GM23338 (cell line): ENCODE data around the gene NAT8L. TPM values are rescaled to one million over a fixed set of nuclear protein-coding genes. Genes with fewer than 3 reads are reported as not detected.

Source experiments
- CREB1 ChIP-seq: fragments of 250-450 bp; sonication (Bioruptor Pico); IDR thresholded peaks from 2 replicates; pipeline ENCODE4 v1.5.0; 2020; ENCODE audit warnings: low read depth, mild to moderate bottlenecking, moderate library complexity
- EZH2phosphoT487 ChIP-seq: fragments of 200-600 bp; sonication (generic); IDR thresholded peaks from one replicate; pipeline ENCODE4 v1.8.1; 2018; ENCODE audit warnings: antibody characterized with exemption; ENCODE audit not compliant: unreplicated experiment
- ZNF331 ChIP-seq: fragments of 250-450 bp; sonication (Bioruptor Pico); IDR thresholded peaks from 2 replicates; pipeline ENCODE4 v1.5.0; 2020; ENCODE audit warnings: low read depth, mild to moderate bottlenecking, moderate library complexity
- polyA plus RNA-seq: library from polyadenylated mRNA; unstranded; fragments of >200 nt; fragmentation: Nextera tagmentation; extraction: Ambion mirVana; gene quantifications from 2 replicates; pipeline ENCODE4 v1.2.1, GENCODE V29; 2016
- total RNA-seq: library from RNA; depleted of rRNA; stranded (reverse); fragments of >200 nt; shearing (Covaris generic); gene quantifications from 2 replicates; pipeline ENCODE4 v1.2.3, GENCODE V29; 2014
- TF ChIP-seq, protein P1 (sequence below): fragments of 250-450 bp; sonication (Bioruptor Pico); IDR thresholded peaks from 2 replicates; pipeline ENCODE4 v1.5.0; 2020; ENCODE audit warnings: mild to moderate bottlenecking, moderate library complexity
- TF ChIP-seq, protein P2 (sequence below): IDR thresholded peaks from one replicate; pipeline ENCODE4 v1.6.1; 2018; ENCODE audit warnings: antibody characterized with exemption; ENCODE audit not compliant: unreplicated experiment
- TF ChIP-seq, protein P3 (sequence below): IDR thresholded peaks from 2 replicates; pipeline ENCODE4 v1.6.1; 2016; ENCODE audit warnings: antibody characterized with exemption

Gene NAT8L
- total and polyA plus RNA-seq, 2 experiments from 2014 or later = 1.6 to 9.7 TPM

DNA sequence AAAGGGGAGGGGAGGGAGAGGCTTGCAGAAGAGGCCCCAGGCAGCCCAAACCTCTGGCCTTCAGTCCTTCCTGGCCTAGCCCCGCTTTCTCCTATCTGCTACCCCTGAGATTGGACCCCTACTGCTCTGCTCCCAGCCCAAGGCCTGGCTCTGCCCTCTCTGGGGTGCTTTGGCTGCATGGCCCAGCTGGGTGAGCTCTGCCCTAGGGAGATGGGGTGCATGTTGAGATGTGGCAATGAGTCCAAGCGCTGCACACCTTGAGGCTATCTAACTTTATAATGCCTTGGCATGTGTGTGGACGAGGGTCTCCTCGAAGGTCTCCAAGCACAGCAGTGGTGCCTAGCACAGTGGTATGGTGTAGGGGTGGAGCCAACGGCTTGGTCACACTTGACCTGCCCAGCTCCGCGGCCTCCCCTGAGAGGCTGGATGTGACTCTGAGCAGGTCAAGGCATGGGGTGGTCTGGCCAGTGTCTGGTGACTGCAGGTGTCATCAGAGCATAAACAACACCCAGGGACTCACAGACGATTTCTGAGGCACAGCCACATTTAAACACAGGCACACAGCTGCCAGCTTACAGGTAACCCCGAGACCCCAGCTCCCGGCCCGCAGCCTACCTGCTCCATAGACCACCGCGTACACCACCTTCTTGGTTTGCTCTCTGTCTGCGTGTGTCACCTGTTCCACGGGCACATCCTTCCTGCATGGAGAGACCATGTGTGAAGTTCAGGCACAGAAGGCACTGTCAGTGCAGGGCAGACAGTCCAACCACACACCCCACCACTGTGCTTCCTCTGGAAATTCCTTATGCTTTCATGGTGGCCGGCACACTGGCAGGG lies 36.3 kb downstream of the NAT8L start (continued):
- TF ChIP-seq, protein P1, sequence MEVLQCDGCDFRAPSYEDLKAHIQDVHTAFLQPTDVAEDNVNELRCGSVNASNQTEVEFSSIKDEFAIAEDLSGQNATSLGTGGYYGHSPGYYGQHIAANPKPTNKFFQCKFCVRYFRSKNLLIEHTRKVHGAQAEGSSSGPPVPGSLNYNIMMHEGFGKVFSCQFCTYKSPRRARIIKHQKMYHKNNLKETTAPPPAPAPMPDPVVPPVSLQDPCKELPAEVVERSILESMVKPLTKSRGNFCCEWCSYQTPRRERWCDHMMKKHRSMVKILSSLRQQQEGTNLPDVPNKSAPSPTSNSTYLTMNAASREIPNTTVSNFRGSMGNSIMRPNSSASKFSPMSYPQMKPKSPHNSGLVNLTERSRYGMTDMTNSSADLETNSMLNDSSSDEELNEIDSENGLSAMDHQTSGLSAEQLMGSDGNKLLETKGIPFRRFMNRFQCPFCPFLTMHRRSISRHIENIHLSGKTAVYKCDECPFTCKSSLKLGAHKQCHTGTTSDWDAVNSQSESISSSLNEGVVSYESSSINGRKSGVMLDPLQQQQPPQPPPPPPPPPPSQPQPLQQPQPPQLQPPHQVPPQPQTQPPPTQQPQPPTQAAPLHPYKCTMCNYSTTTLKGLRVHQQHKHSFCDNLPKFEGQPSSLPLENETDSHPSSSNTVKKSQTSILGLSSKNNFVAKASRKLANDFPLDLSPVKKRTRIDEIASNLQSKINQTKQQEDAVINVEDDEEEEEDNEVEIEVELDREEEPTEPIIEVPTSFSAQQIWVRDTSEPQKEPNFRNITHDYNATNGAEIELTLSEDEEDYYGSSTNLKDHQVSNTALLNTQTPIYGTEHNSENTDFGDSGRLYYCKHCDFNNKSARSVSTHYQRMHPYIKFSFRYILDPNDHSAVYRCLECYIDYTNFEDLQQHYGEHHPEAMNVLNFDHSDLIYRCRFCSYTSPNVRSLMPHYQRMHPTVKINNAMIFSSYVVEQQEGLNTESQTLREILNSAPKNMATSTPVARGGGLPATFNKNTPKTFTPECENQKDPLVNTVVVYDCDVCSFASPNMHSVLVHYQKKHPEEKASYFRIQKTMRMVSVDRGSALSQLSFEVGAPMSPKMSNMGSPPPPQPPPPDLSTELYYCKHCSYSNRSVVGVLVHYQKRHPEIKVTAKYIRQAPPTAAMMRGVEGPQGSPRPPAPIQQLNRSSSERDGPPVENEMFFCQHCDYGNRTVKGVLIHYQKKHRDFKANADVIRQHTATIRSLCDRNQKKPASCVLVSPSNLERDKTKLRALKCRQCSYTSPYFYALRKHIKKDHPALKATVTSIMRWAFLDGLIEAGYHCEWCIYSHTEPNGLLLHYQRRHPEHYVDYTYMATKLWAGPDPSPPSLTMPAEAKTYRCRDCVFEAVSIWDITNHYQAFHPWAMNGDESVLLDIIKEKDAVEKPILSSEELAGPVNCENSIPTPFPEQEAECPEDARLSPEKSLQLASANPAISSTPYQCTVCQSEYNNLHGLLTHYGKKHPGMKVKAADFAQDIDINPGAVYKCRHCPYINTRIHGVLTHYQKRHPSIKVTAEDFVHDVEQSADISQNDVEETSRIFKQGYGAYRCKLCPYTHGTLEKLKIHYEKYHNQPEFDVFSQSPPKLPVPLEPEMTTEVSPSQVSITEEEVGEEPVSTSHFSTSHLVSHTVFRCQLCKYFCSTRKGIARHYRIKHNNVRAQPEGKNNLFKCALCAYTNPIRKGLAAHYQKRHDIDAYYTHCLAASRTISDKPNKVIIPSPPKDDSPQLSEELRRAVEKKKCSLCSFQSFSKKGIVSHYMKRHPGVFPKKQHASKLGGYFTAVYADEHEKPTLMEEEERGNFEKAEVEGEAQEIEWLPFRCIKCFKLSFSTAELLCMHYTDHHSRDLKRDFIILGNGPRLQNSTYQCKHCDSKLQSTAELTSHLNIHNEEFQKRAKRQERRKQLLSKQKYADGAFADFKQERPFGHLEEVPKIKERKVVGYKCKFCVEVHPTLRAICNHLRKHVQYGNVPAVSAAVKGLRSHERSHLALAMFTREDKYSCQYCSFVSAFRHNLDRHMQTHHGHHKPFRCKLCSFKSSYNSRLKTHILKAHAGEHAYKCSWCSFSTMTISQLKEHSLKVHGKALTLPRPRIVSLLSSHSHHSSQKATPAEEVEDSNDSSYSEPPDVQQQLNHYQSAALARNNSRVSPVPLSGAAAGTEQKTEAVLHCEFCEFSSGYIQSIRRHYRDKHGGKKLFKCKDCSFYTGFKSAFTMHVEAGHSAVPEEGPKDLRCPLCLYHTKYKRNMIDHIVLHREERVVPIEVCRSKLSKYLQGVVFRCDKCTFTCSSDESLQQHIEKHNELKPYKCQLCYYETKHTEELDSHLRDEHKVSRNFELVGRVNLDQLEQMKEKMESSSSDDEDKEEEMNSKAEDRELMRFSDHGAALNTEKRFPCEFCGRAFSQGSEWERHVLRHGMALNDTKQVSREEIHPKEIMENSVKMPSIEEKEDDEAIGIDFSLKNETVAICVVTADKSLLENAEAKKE = no peak
- TF ChIP-seq CREB1 (no peak), ZNF331 (CRISPR knock-in tag) (no peak), EZH2phosphoT487 (no peak)
- TF ChIP-seq, protein P2, sequence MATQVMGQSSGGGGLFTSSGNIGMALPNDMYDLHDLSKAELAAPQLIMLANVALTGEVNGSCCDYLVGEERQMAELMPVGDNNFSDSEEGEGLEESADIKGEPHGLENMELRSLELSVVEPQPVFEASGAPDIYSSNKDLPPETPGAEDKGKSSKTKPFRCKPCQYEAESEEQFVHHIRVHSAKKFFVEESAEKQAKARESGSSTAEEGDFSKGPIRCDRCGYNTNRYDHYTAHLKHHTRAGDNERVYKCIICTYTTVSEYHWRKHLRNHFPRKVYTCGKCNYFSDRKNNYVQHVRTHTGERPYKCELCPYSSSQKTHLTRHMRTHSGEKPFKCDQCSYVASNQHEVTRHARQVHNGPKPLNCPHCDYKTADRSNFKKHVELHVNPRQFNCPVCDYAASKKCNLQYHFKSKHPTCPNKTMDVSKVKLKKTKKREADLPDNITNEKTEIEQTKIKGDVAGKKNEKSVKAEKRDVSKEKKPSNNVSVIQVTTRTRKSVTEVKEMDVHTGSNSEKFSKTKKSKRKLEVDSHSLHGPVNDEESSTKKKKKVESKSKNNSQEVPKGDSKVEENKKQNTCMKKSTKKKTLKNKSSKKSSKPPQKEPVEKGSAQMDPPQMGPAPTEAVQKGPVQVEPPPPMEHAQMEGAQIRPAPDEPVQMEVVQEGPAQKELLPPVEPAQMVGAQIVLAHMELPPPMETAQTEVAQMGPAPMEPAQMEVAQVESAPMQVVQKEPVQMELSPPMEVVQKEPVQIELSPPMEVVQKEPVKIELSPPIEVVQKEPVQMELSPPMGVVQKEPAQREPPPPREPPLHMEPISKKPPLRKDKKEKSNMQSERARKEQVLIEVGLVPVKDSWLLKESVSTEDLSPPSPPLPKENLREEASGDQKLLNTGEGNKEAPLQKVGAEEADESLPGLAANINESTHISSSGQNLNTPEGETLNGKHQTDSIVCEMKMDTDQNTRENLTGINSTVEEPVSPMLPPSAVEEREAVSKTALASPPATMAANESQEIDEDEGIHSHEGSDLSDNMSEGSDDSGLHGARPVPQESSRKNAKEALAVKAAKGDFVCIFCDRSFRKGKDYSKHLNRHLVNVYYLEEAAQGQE = no peak
- TF ChIP-seq, protein P3, sequence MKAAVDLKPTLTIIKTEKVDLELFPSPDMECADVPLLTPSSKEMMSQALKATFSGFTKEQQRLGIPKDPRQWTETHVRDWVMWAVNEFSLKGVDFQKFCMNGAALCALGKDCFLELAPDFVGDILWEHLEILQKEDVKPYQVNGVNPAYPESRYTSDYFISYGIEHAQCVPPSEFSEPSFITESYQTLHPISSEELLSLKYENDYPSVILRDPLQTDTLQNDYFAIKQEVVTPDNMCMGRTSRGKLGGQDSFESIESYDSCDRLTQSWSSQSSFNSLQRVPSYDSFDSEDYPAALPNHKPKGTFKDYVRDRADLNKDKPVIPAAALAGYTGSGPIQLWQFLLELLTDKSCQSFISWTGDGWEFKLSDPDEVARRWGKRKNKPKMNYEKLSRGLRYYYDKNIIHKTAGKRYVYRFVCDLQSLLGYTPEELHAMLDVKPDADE = no peak
